GM19351 (cell line): ENCODE measurements around the gene RPS6KA5.
"Not testable (repeated sequence)": the region's sequence is repeated elsewhere in the genome, so short reads cannot be mapped to it uniquely, and the experiment has no call there.

Experiments
- ATAC-seq: cut with Tn5 transposase; IDR thresholded peaks from one replicate; pipeline ENCODE4 v1.9.1; 2021; ENCODE audit warnings: mild to moderate bottlenecking, moderate library complexity; ENCODE audit not compliant: unreplicated experiment

RPS6KA5 gene

DNA sequence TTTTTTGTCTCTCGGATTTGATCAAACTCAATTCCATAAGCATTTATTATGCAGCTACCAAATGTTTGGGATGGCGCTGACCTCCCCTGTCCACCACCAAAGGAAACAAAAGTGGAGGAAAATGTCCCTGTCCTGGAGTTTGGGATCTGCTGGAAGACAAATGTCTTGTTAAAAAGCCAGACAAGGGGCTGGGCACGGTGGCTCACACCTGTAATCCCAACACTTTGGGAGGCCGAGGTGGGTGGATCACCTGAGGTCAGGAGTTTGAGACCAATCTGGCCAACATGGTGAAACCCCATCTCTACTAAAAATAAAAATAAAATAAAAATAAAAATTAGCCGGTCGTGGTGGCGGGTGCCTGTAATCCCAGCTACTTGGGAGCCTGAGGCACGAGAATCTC lies 221.9 kb downstream of the RPS6KA5 start:
- ATAC-seq = not testable (repeated sequence)

DNA sequence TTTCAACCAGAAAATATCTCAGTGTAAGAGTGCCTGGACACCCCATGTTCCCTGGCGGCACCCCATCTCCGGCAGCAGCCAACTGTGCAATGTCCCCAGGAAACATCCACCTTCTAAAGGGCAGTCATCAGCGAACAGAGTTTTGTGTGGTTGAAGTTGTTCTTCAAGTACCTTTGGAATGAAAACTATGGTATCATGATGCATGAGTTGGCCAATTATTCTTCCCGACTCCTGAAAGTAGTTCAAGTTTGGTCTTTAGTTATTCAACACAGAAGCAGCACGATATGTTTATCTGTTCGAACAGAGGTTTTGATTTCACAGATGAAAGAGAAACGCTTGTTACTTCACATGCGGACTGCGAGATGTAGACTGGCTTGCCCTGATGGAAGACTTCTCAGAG lies 223.1 kb downstream of the RPS6KA5 start:
- ATAC-seq = no peak

DNA sequence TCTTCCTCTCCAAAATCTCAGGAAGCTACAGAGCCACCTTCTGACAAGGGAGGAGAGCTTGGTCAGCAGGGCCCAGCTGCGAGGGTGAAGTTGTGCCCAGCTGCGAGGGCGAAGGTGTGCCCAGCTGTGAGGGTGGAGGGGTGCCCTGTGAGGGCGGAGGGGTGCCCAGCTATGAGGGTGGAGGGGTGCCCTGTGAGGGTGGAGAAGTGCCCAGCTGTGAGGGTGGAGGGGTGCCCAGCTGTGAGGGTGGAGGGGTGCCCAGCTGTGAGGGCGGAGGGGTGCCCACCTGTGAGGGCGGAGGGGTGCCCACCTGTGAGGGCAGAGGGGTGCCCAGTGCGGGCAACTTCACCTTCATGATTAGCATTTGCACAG lies 223.8 kb downstream of the RPS6KA5 start:
- no peak for ATAC-seq

DNA sequence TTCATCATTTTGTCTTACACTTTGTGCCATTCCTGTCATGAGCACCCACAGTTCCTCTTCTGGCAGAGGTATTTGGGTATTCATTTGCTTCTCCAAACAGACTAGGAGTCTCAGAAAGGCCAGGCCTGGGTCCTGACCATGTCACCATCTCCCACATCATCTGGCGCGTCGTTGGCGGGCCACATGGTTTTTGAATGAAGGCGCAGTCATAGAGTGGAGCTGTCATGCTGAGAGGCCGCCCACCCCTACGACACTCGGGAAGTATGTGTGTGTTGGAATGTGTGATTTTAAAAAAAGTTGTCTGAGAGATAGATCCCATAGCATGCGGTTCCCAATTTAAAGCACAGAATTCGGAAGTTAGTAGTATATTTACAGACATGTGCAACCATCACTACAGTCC lies 228.6 kb downstream of the RPS6KA5 start:
- no peak for ATAC-seq

DNA sequence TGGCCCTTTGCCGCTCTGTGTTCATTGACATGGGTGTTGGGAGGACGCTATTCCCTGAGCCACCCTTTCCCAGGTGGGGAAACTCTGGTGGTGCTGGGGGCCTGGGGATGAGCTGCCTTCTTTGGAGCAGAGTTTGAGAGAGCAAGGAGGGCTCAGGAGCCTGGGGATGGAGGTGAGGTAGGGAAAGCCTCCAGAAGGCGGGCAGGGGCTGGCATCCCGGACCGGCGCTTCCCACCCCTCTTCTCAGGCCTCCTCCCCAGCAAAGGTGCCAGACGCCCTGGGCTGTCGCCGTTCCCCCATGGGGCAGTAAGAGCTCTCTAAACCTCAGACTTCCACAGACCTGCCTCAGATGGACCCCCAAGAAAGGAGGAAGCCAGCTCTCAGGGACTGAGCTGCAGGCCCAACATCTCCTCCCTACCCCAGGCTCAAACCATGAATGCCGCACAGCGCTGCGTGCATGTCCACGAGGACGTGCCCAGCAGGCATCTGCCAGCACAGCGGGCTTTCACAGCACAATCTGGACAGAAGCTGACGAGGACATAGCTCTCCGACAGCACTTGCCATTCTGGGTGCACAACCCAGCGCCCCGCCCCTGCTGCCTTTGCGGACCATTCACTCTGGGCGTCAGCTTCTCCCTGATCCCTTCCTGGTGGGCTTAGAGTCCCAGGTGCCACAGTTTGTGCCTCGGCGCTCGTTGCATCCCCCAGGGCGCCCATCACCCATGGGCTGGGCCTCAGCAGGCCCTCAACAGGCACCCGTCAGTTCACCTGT lies 229.3 kb downstream of the RPS6KA5 start:
- no peak for ATAC-seq

- ATAC-seq = no peak
These were observed 230.8 kb downstream of the RPS6KA5 start for GRCh38 chr14:90829677-90830076.

DNA sequence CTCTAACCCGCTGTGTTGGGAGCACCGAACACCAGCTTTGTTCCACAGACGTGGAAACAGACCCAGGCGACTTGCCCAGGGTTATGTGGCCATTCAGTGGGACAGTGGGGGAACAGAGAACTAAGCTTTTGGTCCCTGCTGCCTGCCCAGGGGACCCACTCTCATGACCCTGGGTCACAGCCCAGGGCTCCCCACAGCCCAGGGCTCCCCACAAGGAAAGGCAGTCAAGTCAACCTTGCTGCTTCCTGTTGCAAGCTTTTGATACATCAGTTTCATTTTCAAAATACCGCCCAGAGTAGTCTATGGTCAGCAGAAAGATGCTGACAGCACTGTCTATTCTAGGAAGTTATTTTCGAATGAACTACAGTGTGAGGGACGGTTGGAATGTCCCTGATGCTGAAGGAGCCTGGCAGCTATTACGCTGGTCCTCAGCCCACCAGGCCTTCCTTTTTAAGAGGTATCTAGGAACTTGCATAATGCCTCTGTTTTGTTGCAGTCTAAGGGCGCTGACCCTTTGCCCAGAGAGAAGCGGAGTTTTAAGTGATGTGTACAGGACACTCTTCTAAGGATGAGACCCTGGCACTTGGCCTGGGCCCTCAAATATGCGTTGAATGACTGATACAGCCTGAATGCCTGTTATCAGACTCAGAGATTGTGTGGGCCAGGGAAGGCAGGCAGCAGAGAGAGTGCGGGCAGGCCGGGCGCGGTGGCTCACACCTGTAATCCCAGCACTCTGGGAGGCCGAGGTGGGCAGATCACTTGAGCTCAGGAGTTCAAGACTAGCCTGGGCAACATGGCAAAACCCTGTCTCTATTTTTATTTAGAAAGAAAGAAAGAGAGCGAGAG lies 231.6 kb downstream of the RPS6KA5 start:
- ATAC-seq = peak; percentile 48

DNA sequence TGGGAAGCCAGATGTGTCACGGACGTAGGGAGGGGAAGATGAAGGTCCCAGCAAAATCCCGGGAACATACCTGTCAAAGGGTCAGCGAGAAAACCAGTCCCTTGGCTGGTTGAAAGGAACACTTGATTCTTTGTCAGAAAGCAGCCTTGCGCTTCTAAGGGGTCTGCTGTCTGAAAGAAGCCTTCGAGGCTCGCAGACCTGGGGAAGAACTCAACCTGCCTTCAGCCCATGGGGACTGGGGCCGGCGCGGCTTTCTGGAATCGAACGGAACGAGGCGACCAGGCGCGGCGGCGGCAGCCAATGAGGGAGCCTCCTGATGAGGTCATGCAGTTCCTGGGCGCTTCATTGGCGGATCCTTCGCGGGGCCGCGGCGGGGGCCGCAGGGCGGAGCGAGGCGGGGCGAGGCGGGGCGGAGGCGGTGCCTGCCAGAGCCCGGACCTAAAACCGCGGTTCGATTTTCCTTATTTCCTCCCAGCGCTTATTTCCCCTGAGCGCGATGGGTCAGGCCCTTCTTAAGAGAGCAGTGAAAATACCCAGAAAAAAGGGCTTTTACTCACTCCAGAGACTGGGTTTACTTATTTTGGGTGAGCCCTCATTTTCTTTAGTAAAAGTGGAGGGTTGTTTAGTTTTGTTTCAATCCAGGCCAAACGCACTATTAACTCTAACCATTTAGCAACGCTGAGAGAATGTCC lies 232.4 kb downstream of the RPS6KA5 start:
- peak; percentile 99 for ATAC-seq

GRCh38 chr14:90823542-90823941 lies 236.9 kb downstream of the RPS6KA5 start:
- ATAC-seq = not testable (repeated sequence)

DNA sequence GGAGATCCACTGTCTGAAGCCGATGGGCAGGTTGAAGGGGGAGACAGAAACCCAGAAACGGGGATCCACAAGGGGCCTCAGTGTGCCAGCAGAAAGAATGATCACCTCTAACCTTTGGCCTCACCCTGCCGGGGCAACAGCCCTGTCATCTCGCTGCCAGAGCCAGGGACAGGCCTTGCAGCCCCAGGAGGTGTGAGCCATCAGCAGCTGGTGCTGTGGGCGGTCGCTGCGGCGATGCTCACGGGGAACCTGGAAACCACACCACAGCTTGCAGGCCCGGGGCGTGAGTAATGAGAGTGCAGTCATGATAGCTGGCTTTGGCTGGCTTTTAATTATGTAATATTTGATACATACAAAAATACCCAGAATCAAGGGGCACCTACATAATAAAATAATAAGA lies 239.5 kb downstream of the RPS6KA5 start:
- ATAC-seq = peak; percentile 85

GRCh38 chr14:90819734-90820393 lies 240.6 kb downstream of the RPS6KA5 start:
- no peak for ATAC-seq

DNA sequence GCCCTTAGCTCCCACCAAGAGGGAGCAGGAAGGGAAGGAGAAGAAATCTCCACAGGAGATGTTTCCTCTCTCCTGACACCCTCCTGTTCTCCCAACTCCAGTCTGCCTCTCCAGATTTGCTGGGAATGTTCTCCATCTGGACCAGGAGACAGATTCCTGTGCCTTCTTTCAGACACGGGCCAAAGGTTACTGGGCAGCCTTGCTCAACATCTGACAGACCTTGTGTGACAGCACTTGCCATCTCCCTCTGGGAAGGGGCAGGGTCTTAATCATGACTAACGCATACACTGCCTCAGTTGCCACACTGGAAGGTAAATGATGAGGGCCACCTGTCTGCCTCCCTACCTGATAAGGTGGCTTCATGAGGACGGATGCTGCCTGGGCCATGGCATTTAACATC lies 241.7 kb downstream of the RPS6KA5 start:
- no peak for ATAC-seq

DNA sequence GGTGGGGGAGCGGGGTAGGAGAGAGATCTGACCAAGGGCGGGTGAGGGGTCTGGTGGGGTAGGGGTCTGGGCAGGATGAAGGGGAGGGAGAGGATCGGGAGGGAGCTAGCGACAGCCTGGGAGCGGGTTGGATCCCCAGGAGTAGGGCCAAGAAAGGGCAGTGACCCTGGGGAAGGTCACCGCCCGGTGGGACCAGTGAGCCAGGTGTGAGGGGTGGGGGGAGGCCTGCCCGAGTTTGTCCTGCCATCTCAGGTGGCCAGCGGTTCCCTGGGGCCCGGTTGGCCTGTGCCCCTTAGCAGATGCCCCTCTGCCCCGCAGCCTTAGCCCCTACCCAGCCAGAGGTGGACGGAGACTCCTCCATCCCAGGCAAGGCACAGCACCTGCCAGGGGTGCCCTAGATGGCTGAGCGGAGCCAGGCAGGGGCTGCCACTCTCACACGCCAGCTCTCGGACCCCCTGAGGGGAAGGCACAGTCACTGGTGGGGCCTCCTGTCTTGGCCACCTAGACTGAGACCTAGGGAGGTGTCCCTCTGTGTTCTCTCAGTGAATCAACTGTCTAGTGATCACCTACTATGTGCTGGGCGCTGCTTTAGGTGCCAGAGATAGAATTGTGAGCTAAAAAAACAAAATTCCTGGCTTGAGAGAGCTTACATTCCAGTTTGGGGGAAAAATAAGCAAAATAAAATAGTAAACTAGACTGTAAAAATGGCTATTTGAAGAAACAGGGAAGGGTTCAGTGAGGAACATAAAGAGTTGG lies 243.6 kb downstream of the RPS6KA5 start:
- ATAC-seq = no peak

- ATAC-seq = peak; percentile 66
These were observed 244.4 kb downstream of the RPS6KA5 start, which contains the start of gene TTC7B for GRCh38 chr14:90815822-90816662. TTC7B (minus strand) TSS chr14:90816430; CDS start chr14:90816295, 135 bp downstream.

- ATAC-seq = no peak
These were observed 244.9 kb downstream of the RPS6KA5 start for GRCh38 chr14:90815572-90815821.

DNA sequence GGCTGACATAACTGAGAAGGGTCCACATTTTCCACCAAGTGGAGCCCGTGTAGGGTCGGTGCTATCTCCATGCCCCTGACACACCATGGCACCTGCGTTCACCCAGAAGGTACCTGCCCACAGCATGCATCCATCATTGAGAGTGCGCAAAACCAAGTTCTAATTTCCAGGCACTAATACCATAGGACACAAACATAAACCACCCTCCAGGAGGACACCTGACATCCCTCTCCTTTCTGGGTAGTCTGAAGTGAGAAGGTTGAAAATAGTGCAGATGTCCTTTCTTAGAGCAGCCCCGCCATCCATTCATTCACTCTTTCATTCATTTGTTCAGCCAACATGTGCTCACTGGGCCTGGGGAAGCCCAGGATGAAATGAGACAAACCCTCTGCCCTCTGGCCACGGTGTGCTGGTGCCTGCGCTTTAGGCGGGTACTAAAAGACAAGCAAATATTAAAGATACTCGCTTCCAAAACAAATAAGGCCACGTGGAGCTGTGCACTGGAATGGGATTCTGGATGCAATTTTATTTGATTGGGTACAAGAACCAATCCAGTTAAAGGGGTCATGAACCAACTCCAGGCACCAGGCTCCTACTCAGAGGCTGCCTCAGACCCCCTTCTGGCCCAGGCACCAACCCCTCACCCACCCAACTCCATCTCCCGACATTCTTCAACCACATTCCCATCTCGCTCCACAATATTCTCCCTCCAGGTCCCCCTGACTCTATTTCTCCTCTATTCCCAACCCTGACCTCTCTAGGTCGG lies 245.5 kb downstream of the RPS6KA5 start:
- no peak for ATAC-seq

GRCh38 chr14:90813442-90813841 lies 247.0 kb downstream of the RPS6KA5 start:
- no peak for ATAC-seq

GRCh38 chr14:90812109-90812508 lies 248.3 kb downstream of the RPS6KA5 start:
- no peak for ATAC-seq

GRCh38 chr14:90811641-90812040 lies 248.8 kb downstream of the RPS6KA5 start:
- ATAC-seq = no peak
